ENCODE results near the gene RNF2. TPM values are rescaled to one million over a fixed set of nuclear protein-coding genes. Genes with fewer than 3 reads are reported as not detected.

Gene RNF2
- total RNA-seq, 1 donor from 2014 or later, result 17.0 TPM

DNA sequence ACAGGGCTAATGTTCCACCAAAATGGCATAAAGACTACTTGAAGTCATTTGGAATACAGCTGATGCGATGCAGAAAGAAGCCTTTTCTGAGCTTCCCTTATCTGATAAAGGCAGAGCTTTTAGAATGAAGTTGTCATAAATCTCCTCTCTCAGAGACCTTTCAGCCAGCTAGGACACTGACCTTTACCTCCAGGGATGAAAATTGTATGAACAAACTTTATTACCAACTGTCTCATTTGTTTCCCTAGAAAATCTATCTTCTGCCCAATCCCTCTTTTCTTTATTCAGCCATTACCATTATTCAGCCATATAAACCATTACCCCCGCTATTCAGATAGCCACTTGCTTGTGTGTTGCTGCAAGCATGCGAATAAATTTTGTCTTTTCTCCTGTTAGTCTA is 29.7 kb upstream of the RNF2 start:
- no peak overlapping the region for H3K27ac ChIP-seq
- no peaks in the 10 kb centered on the region for H3K9me3 ChIP-seq
- ATAC-seq (no peak), DNase-seq (no peak)
- TF ChIP-seq, protein P1, sequence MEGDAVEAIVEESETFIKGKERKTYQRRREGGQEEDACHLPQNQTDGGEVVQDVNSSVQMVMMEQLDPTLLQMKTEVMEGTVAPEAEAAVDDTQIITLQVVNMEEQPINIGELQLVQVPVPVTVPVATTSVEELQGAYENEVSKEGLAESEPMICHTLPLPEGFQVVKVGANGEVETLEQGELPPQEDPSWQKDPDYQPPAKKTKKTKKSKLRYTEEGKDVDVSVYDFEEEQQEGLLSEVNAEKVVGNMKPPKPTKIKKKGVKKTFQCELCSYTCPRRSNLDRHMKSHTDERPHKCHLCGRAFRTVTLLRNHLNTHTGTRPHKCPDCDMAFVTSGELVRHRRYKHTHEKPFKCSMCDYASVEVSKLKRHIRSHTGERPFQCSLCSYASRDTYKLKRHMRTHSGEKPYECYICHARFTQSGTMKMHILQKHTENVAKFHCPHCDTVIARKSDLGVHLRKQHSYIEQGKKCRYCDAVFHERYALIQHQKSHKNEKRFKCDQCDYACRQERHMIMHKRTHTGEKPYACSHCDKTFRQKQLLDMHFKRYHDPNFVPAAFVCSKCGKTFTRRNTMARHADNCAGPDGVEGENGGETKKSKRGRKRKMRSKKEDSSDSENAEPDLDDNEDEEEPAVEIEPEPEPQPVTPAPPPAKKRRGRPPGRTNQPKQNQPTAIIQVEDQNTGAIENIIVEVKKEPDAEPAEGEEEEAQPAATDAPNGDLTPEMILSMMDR (IDR thresholded peaks at IDR 0.05), result no peak
- no peak overlapping the region for H3K4me3 ChIP-seq
- no peaks in the 10 kb centered on the region for H3K36me3 ChIP-seq
- H3K4me1 ChIP-seq, result no peaks in the 10 kb centered on the region
- intact Hi-C loops (cut with DNase I), result no loop called here
- H3K27me3 ChIP-seq (ENCODE audit: low read depth), result no peaks in the 10 kb centered on the region

DNA sequence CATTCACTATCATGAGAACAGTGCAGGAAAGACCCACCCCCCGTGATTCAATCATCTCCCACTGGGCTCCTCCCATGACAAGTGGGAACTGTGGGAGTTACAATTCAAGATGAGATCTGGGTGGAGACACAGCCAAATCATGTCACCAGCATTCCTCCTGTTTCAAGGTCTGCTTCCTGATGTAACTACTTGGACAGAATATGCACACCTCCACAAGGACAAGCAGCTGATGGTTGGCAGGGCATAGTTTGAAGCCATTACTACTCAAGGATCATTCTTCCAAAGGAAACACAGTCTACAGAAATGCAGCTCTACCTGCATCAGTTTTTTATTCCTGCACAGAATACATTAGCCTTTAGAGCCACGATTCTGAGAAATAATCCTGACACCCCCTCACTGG is 28.5 kb upstream of the RNF2 start:
- ATAC-seq, result no peak
- Histone ChIP-seq H3K27me3 (ENCODE audit: low read depth) (no peaks in the 10 kb centered on the region), H3K4me3 (no peak overlapping the region), H3K36me3 (no peaks in the 10 kb centered on the region), H3K27ac (no peak overlapping the region), H3K4me1 (no peaks in the 10 kb centered on the region), H3K9me3 (no peaks in the 10 kb centered on the region)
- intact Hi-C loops (cut with DNase I), result no loop called here
- TF ChIP-seq, protein P1 (IDR thresholded peaks at IDR 0.05), result no peak
- DNase-seq, result no peak

DNA sequence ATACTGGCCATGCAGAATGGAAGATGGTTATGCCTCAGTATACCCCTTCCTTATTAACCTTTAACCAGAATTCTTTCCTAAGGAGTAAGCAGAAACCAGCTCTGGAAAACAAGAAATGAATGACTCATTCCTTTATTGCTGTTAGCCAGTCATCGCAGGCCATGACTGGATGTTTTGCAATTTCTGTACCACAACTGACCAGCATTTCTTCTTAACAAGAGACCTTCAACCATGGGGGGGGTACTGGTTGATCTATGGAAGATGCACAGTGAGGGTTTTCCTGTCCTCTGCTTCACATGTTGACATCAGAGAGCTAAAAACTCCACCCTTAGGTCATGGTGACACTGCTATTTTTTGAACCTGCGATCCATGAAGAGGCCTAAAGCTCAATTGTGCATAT is 28.0 kb upstream of the RNF2 start:
- TF ChIP-seq, protein P1 (IDR thresholded peaks at IDR 0.05), result no peak
- intact Hi-C loops (cut with DNase I), result no loop called here
- Histone ChIP-seq H3K4me1 (no peaks in the 10 kb centered on the region), H3K4me3 (no peak overlapping the region), H3K27ac (no peak overlapping the region), H3K36me3 (no peaks in the 10 kb centered on the region), H3K27me3 (ENCODE audit: low read depth) (no peaks in the 10 kb centered on the region), H3K9me3 (no peaks in the 10 kb centered on the region)
- DNase-seq, result no peak
- no peak for ATAC-seq

DNA sequence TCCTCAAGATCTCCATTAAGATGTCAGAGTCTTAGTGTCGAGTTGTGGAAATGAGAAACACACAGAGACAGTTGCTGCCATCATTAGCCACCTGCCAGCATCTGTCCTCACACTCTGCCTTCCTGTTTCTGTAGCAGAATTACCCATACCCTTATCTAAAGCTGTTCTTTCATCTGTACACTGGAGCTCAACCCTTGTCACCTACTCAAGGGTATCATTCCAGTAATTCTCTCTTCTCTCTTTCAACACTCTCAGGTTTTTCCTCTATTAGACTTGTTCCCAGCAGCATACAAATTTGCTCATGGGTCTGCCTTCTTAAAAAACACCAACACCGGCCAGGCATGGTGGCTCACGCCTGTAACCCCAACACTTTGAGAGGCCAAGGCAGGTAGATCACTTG is 27.4 kb upstream of the RNF2 start:
- intact Hi-C loops (cut with DNase I), result no loop called here
- TF ChIP-seq, protein P1 (IDR thresholded peaks at IDR 0.05), result no peak
- H3K9me3 ChIP-seq, result no peaks in the 10 kb centered on the region
- no peaks in the 10 kb centered on the region for H3K36me3 ChIP-seq
- H3K4me1 ChIP-seq, result no peaks in the 10 kb centered on the region
- no peak for ATAC-seq
- no peak overlapping the region for H3K4me3 ChIP-seq
- no peak overlapping the region for H3K27ac ChIP-seq
- H3K27me3 ChIP-seq (ENCODE audit: low read depth), result no peaks in the 10 kb centered on the region
- no peak for DNase-seq

DNA sequence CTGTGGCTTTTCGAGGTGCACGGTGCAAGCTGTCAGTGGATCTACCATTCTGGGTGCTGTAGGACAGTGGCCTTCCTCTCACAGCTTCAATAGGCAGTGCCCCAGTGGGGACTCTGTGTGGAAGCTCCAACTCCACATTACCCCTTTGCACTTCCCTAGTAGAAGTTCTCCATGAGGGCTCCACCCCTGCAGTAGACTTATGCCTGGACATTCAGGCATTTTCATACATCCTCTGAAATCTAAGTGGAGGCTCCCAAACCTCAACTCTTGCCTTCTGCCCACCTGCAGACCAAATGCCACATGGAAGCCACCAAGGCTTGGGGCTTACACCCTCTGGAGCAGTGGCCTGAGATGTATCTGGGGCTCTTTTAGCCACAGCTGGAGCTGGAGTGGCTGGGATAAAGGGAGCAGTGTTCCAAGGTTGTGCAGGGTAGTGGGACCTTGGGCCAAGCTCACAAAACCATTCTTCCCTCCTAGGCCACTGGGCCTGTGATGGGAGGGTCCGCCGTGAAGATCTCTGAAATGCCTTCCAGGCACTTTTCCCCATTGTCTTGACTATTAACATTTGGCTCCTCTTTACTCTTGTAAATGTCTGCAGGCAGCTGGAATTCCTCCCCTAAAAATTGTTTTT is 18.0 kb upstream of the RNF2 start:
- Histone ChIP-seq H3K27ac (no peak overlapping the region), H3K9me3 (peaks cover 11% of the 10 kb centered on the region)
- no peak for ATAC-seq

More for the DNA sequence above, 18.0 kb upstream of the RNF2 start:
- intact Hi-C loops (cut with DNase I), result no loop called here
- H3K4me1 ChIP-seq, result no peaks in the 10 kb centered on the region
- TF ChIP-seq, protein P1 (IDR thresholded peaks at IDR 0.05), result no peak
- H3K4me3 ChIP-seq, result no peak overlapping the region
- H3K36me3 ChIP-seq, result no peaks in the 10 kb centered on the region
- H3K27me3 ChIP-seq (ENCODE audit: low read depth), result no peaks in the 10 kb centered on the region
- DNase-seq, result no peak

Data from lower lobe of right lung (tissue), 2 donors.